Measurements from ENCODE around the gene ST14. TPM values are rescaled to one million over a fixed set of nuclear protein-coding genes. Genes with fewer than 3 reads are reported as not detected.
"Not testable (repeated sequence)": the region's sequence is repeated elsewhere in the genome, so short reads cannot be mapped to it uniquely, and the experiment has no call there.

The ST14 gene
- total RNA-seq, 1 donor from 2014 or later = 43.2 TPM

- H3K4me3 ChIP-seq = no peak overlapping the region
- H3K27me3 ChIP-seq = no peaks in the 10 kb centered on the region
- no peaks in the 10 kb centered on the region for H3K36me3 ChIP-seq
- no peak for TF ChIP-seq POLR2A (IDR thresholded peaks at IDR 0.05)
- no peak for TF ChIP-seq CTCF (IDR thresholded peaks at IDR 0.05)
- TF ChIP-seq POLR2AphosphoS5 (IDR thresholded peaks at IDR 0.05; ENCODE audit: insufficient read depth in 1 of 2, low read depth in 1 of 2) = no peak
- H3K9me3 ChIP-seq = no peaks in the 10 kb centered on the region
- H3K4me1 ChIP-seq = no peaks in the 10 kb centered on the region
- no peak for DNase-seq (ENCODE audit: extremely low spot score in 2 of 2)
- intact Hi-C loops (cut with DNase I) = no loop called here
- no peak overlapping the region for H3K27ac ChIP-seq
Measured at GRCh38 chr11:130190371-130190881, 30.8 kb downstream of the ST14 start.

GRCh38 chr11:130191896-130192295 is 32.3 kb downstream of the ST14 start:
- Histone ChIP-seq H3K4me3 (no peak overlapping the region), H3K9me3 (no peaks in the 10 kb centered on the region), H3K27me3 (no peaks in the 10 kb centered on the region), H3K36me3 (peaks cover 0 to 6% of the 10 kb centered on the region in 2 donors), H3K27ac (no peak overlapping the region), H3K4me1 (no peaks in the 10 kb centered on the region)
- DNase-seq (ENCODE audit: extremely low spot score in 2 of 2) = no peak
- intact Hi-C loops (cut with DNase I) = no loop called here
- TF ChIP-seq POLR2A (IDR thresholded peaks at IDR 0.05) (no peak), CTCF (IDR thresholded peaks at IDR 0.05) (no peak), POLR2AphosphoS5 (IDR thresholded peaks at IDR 0.05; ENCODE audit: insufficient read depth in 1 of 2, low read depth in 1 of 2) (no peak)

- Histone ChIP-seq H3K27ac (no peak overlapping the region), H3K9me3 (no peaks in the 10 kb centered on the region), H3K27me3 (no peaks in the 10 kb centered on the region), H3K4me1 (no peaks in the 10 kb centered on the region), H3K36me3 (peaks cover 0 to 6% of the 10 kb centered on the region in 2 donors), H3K4me3 (no peak overlapping the region)
- intact Hi-C loops (cut with DNase I) = no loop called here
- DNase-seq (ENCODE audit: extremely low spot score in 2 of 2) = no peak
- no peak for TF ChIP-seq CTCF (IDR thresholded peaks at IDR 0.05)
- no peak for TF ChIP-seq POLR2A (IDR thresholded peaks at IDR 0.05)
- TF ChIP-seq POLR2AphosphoS5 (IDR thresholded peaks at IDR 0.05; ENCODE audit: insufficient read depth in 1 of 2, low read depth in 1 of 2) = no peak
Measured at GRCh38 chr11:130192845-130193267, 33.3 kb downstream of the ST14 start.

GRCh38 chr11:130193551-130193950 is 34.0 kb downstream of the ST14 start:
- DNase-seq (ENCODE audit: extremely low spot score in 2 of 2); H3K27me3 ChIP-seq; H3K27ac ChIP-seq; H3K4me3 ChIP-seq; H3K4me1 ChIP-seq; intact Hi-C loops (cut with DNase I); H3K36me3 ChIP-seq; H3K9me3 ChIP-seq: not testable (repeated sequence)

GRCh38 chr11:130194241-130195023 is 34.9 kb downstream of the ST14 start:
- TF ChIP-seq POLR2AphosphoS5 (IDR thresholded peaks at IDR 0.05; ENCODE audit: insufficient read depth in 1 of 2, low read depth in 1 of 2) (no peak), POLR2A (IDR thresholded peaks at IDR 0.05) (no peak), CTCF (IDR thresholded peaks at IDR 0.05) (no peak)
- no peak overlapping the region for H3K4me3 ChIP-seq
- no peak for DNase-seq (ENCODE audit: extremely low spot score in 2 of 2)
- no peaks in the 10 kb centered on the region for H3K9me3 ChIP-seq
- no peaks in the 10 kb centered on the region for H3K4me1 ChIP-seq
- no peak overlapping the region for H3K27ac ChIP-seq
- H3K27me3 ChIP-seq = no peaks in the 10 kb centered on the region
- H3K36me3 ChIP-seq = peaks cover 0 to 6% of the 10 kb centered on the region in 2 donors
- intact Hi-C loops (cut with DNase I) = no loop called here

Measured in vagina (tissue), 2 donors.